Stimulated activated CD8-positive, alpha-beta memory T cell treated with anti-CD3 and anti-CD28 coated beads, Interleukin-7, amount 100 ng/mL, for 1 hour (primary cell): Measurements from ENCODE around the gene BAD.
A peak's percentile ranks its signal among the peaks of the same experiment; 100 is the strongest.

Source experiments
- DNase-seq, 2 donors: peaks; one replicate each; pipeline ENCODE4 v3.0.0-alpha.2; 2020; ENCODE audit warnings: low read depth in 2 of 2

The BAD gene

GRCh38 chr11:64229090-64229743, 55.2 kb downstream of the BAD start:
- no peak for DNase-seq

- no peak for DNase-seq
Observed at GRCh38 chr11:64227405-64227956, 57.0 kb downstream of the BAD start.

GRCh38 chr11:64226507-64227051, 57.9 kb downstream of the BAD start:
- DNase-seq, result no peak

- DNase-seq, result peak; percentile 86 to 89
Observed at GRCh38 chr11:64225608-64226506, 58.6 kb downstream of the BAD start, which contains the start of the genes NUDT22 and TRPT1. NUDT22 (plus strand) TSS chr11:64226274; CDS start chr11:64226653, 379 bp downstream. TRPT1 (minus strand) TSS chr11:64226186; CDS start chr11:64225860, 326 bp downstream.

- DNase-seq, result no peak
Observed at GRCh38 chr11:64224891-64225607, 59.4 kb downstream of the BAD start.

- no peak for DNase-seq
Observed at GRCh38 chr11:64224151-64224890, 60.1 kb downstream of the BAD start.

- no peak for DNase-seq
Observed at GRCh38 chr11:64223001-64223651, 61.3 kb downstream of the BAD start.

GRCh38 chr11:64222651-64223000, 61.8 kb downstream of the BAD start:
- DNase-seq, result no peak

GRCh38 chr11:64220798-64221197, 63.7 kb downstream of the BAD start:
- DNase-seq, result no peak

GRCh38 chr11:64220271-64220670, 64.2 kb downstream of the BAD start:
- no peak for DNase-seq
